ENCODE results near the gene POMGNT2.

GRCh38 chr3:43106293-43106628 is 382 bp upstream of the POMGNT2 start:
- TF ChIP-seq CHD2 (IDR thresholded peaks at IDR 0.05; ENCODE audit: low read length): no peak
- no peak for TF ChIP-seq RAD21 (IDR thresholded peaks at IDR 0.05 in 1 of 2, conservative IDR thresholded peaks at IDR 0.05 in 1 of 2; ENCODE audit: low read depth in 2 of 2, low read length in 2 of 2)
- no peak for TF ChIP-seq CTCF (IDR thresholded peaks at IDR 0.05; ENCODE audit: control extremely low read depth in 1 of 3, insufficient read depth in 1 of 3, low read depth in 1 of 3, low read length in 3 of 3)
- no peak for TF ChIP-seq ATF2 (IDR thresholded peaks at IDR 0.05; ENCODE audit: low read length)
- TF ChIP-seq NRF1 (IDR thresholded peaks at IDR 0.05; ENCODE audit: low read depth, low read length): no peak
- no peak for TF ChIP-seq TAF1 (IDR thresholded peaks at IDR 0.05; ENCODE audit: low read depth, low read length)
- TF ChIP-seq CREB1 (IDR thresholded peaks at IDR 0.05): no peak
- no peak for TF ChIP-seq SIN3A (conservative IDR thresholded peaks at IDR 0.05 in 1 of 2, IDR thresholded peaks at IDR 0.05 in 1 of 2; ENCODE audit: low read depth in 1 of 2, low read length in 2 of 2)
- no peak for TF ChIP-seq KDM4A (IDR thresholded peaks at IDR 0.05; ENCODE audit: low read depth, low read length, severe bottlenecking)
- no peak for TF ChIP-seq EZH2 (IDR thresholded peaks at IDR 0.05; ENCODE audit: low read depth, low read length, severe bottlenecking)
- TF ChIP-seq PHF8 (conservative IDR thresholded peaks at IDR 0.05; ENCODE audit: low read depth, low read length): no peak
- TF ChIP-seq USF2 (IDR thresholded peaks at IDR 0.05; ENCODE audit: low read length): no peak
